HCT116 (cell line): Measurements from ENCODE around the gene AP1AR.

Source experiments
- ATF3 ChIP-seq: IDR thresholded peaks from 2 replicates; pipeline ENCODE4 v1.6.1; 2012
- CTCF ChIP-seq, 3 experiments: fragments of 200-600 bp in 1 of 3; sonication (generic) in 1 of 3; IDR thresholded peaks in 2 of 3; conservative IDR thresholded peaks in 1 of 3; 2 replicates each; pipeline ENCODE4 v1.5.1; 2012 to 2017; ENCODE audit warnings: low read depth in 2 of 3, low read length in 2 of 3, antibody characterized with exemption in 1 of 3, borderline replicate concordance in 1 of 3, control low read depth in 1 of 3, mild to moderate bottlenecking in 1 of 3, mixed read lengths in 1 of 3, mixed run types in 1 of 3, moderate library complexity in 1 of 3; ENCODE audit not compliant: insufficient read depth in 1 of 3
- FOSL1 ChIP-seq: IDR thresholded peaks from 2 replicates; pipeline ENCODE4 v1.6.1; 2012; ENCODE audit warnings: low read depth
- SIN3A ChIP-seq: IDR thresholded peaks from 2 replicates; pipeline ENCODE4 v1.6.1; 2012; ENCODE audit warnings: low read depth
- TF ChIP-seq, protein P1 (sequence below): IDR thresholded peaks from 2 replicates; pipeline ENCODE4 v1.6.1; 2012
- TF ChIP-seq, protein P2 (sequence below): IDR thresholded peaks from 2 replicates; pipeline ENCODE4 v1.6.1; 2012; ENCODE audit warnings: low read depth

DNA sequence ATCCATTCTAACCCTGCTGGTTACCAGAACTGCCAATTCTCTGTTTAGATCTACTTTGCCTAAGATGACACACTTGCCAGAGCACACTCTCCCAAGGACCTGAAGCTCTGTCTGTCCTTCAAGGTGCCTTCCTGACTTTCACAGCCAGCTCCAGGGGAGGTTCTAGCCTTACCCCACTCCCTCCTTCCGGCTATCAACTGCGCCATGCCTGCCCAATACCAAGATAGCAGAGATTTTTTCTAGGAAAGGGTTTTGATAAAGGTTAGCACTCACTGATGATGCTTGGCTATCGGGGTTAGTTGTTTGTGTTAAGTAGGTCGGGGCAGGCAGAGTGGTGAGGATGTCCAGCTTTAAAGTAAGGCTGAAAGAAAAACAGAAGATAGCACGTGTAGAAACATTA, 79.9 kb downstream of the AP1AR start:
- TF ChIP-seq CTCF (IDR thresholded peaks at IDR 0.05 in 2 of 3, conservative IDR thresholded peaks at IDR 0.05 in 1 of 3; ENCODE audit: borderline replicate concordance in 1 of 3, insufficient read depth in 1 of 3, low read depth in 2 of 3, low read length in 2 of 3): no peak
- no peak for TF ChIP-seq SIN3A
- TF ChIP-seq, protein P1, sequence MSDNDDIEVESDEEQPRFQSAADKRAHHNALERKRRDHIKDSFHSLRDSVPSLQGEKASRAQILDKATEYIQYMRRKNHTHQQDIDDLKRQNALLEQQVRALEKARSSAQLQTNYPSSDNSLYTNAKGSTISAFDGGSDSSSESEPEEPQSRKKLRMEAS: no peak
- TF ChIP-seq, protein P2, sequence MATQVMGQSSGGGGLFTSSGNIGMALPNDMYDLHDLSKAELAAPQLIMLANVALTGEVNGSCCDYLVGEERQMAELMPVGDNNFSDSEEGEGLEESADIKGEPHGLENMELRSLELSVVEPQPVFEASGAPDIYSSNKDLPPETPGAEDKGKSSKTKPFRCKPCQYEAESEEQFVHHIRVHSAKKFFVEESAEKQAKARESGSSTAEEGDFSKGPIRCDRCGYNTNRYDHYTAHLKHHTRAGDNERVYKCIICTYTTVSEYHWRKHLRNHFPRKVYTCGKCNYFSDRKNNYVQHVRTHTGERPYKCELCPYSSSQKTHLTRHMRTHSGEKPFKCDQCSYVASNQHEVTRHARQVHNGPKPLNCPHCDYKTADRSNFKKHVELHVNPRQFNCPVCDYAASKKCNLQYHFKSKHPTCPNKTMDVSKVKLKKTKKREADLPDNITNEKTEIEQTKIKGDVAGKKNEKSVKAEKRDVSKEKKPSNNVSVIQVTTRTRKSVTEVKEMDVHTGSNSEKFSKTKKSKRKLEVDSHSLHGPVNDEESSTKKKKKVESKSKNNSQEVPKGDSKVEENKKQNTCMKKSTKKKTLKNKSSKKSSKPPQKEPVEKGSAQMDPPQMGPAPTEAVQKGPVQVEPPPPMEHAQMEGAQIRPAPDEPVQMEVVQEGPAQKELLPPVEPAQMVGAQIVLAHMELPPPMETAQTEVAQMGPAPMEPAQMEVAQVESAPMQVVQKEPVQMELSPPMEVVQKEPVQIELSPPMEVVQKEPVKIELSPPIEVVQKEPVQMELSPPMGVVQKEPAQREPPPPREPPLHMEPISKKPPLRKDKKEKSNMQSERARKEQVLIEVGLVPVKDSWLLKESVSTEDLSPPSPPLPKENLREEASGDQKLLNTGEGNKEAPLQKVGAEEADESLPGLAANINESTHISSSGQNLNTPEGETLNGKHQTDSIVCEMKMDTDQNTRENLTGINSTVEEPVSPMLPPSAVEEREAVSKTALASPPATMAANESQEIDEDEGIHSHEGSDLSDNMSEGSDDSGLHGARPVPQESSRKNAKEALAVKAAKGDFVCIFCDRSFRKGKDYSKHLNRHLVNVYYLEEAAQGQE: no peak
- TF ChIP-seq FOSL1: no peak
- no peak for TF ChIP-seq ATF3
